ENCODE results near the gene RPAP3. TPM values are rescaled to one million over a fixed set of nuclear protein-coding genes. Genes with fewer than 3 reads are reported as not detected.

Gene RPAP3
- polyA plus RNA-seq, 4 donors = 8.7 to 25.6 (median 14.4) TPM

DNA sequence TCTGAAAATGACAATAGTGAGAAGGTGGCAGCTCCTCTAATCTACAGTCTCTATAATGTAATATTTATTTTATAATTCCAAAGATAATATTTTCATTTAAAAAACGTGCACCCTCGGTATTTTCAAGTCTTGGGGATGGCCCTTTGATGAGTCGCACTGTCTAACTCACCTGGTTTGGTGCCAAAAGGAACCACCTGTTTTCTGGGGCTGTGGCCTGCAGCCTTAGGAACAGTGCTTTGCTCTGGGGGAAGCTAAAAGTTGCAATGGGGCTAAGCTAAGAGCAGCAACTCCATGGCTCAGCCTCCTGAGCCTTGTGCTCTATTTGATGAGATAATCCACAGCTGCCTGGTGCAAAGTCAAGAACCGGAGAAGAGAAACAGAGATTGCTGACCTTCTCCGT, 25.9 kb upstream of the RPAP3 start:
- no peak for DNase-seq
- 59 to 77% (median 69%) methylated on average over 5 of the region's 5 CpGs for WGBS, 3 donors

GRCh38 chr12:47730341-47730744, 24.5 kb upstream of the RPAP3 start:
- 71 to 87% (median 83%) methylated on average over 8 of the region's 8 CpGs for WGBS, 3 donors
- DNase-seq (no peak), FAIRE-seq (no peak)
- Histone ChIP-seq H3K4me1 (ENCODE audit: control insufficient read depth in 3 of 3, insufficient read depth in 2 of 3, low read depth in 1 of 3, low read length in 2 of 3) (peaks cover 0 to 3% (median 0%) of the 10 kb centered on the region in 3 donors), H3K36me3 (ENCODE audit: control insufficient read depth in 3 of 3, insufficient read depth in 2 of 3, low read depth in 1 of 3, low read length in 3 of 3) (no peaks in the 10 kb centered on the region), H3K27me3 (ENCODE audit: control insufficient read depth in 3 of 3, insufficient read depth in 3 of 3, low read length in 3 of 3) (no peaks in the 10 kb centered on the region), H3K9me3 (ENCODE audit: control insufficient read depth in 2 of 2, insufficient read depth in 1 of 2, low read depth in 1 of 2, low read length in 1 of 2) (no peaks in the 10 kb centered on the region), H3K27ac (ENCODE audit: low read depth in 1 of 3, low read length in 2 of 3) (no peak overlapping the region), H3K4me3 (ENCODE audit: low read depth in 1 of 3, low read length in 3 of 3) (no peak overlapping the region)

More for the DNA sequence above, 25.9 kb upstream of the RPAP3 start:
- H3K4me3 ChIP-seq (ENCODE audit: low read depth in 1 of 3, low read length in 3 of 3) = no peak overlapping the region
- peaks cover 0 to 12% (median 4%) of the 10 kb centered on the region in 3 donors for H3K4me1 ChIP-seq (ENCODE audit: control insufficient read depth in 3 of 3, insufficient read depth in 2 of 3, low read depth in 1 of 3, low read length in 2 of 3)
- no peaks in the 10 kb centered on the region for H3K9me3 ChIP-seq (ENCODE audit: control insufficient read depth in 2 of 2, insufficient read depth in 1 of 2, low read depth in 1 of 2, low read length in 1 of 2)
- no peak overlapping the region for H3K27ac ChIP-seq (ENCODE audit: low read depth in 1 of 3, low read length in 2 of 3)
- FAIRE-seq = no peak
- H3K36me3 ChIP-seq (ENCODE audit: control insufficient read depth in 3 of 3, insufficient read depth in 2 of 3, low read depth in 1 of 3, low read length in 3 of 3) = no peaks in the 10 kb centered on the region
- H3K27me3 ChIP-seq (ENCODE audit: control insufficient read depth in 3 of 3, insufficient read depth in 3 of 3, low read length in 3 of 3) = no peaks in the 10 kb centered on the region

DNA sequence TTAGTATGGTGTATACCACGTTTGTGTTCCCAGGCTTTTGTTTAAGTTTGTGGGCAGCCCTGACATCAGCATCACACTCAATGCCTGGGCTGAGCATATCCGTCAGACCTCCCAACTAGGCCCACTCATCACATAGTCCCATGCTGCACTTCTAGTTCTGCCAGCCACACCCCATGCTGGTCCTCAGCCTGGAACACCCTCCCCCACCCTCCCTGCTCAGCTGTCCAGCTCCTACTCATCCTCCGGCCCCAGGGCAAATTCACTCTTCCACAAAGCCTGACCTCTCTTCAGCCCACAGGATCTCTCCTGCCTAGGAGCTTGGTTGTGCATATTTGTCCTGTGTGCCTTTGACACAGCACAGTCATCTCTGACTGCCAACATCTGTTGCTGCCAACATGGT, 23.4 kb upstream of the RPAP3 start:
- H3K9me3 ChIP-seq (ENCODE audit: control insufficient read depth in 2 of 2, insufficient read depth in 1 of 2, low read depth in 1 of 2, low read length in 1 of 2) = no peaks in the 10 kb centered on the region
- H3K36me3 ChIP-seq (ENCODE audit: control insufficient read depth in 3 of 3, insufficient read depth in 2 of 3, low read depth in 1 of 3, low read length in 3 of 3) = no peaks in the 10 kb centered on the region
- no peak overlapping the region for H3K27ac ChIP-seq (ENCODE audit: low read depth in 1 of 3, low read length in 2 of 3)
- H3K27me3 ChIP-seq (ENCODE audit: control insufficient read depth in 3 of 3, insufficient read depth in 3 of 3, low read length in 3 of 3) = no peaks in the 10 kb centered on the region
- FAIRE-seq (no peak), DNase-seq (no peak)
- no peak overlapping the region for H3K4me3 ChIP-seq (ENCODE audit: low read depth in 1 of 3, low read length in 3 of 3)
- H3K4me1 ChIP-seq (ENCODE audit: control insufficient read depth in 3 of 3, insufficient read depth in 2 of 3, low read depth in 1 of 3, low read length in 2 of 3) = no peaks in the 10 kb centered on the region
- 66 to 73% (median 68%) methylated on average over 3 of the region's 3 CpGs for WGBS, 3 donors

GRCh38 chr12:47725893-47726292, 20.1 kb upstream of the RPAP3 start:
- Histone ChIP-seq H3K4me3 (ENCODE audit: low read depth in 1 of 3, low read length in 3 of 3) (no peak overlapping the region), H3K27ac (ENCODE audit: low read depth in 1 of 3, low read length in 2 of 3) (no peak overlapping the region), H3K27me3 (ENCODE audit: control insufficient read depth in 3 of 3, insufficient read depth in 3 of 3, low read length in 3 of 3) (no peaks in the 10 kb centered on the region), H3K36me3 (ENCODE audit: control insufficient read depth in 3 of 3, insufficient read depth in 2 of 3, low read depth in 1 of 3, low read length in 3 of 3) (peaks cover 0 to 10% (median 0%) of the 10 kb centered on the region in 3 donors), H3K9me3 (ENCODE audit: control insufficient read depth in 2 of 2, insufficient read depth in 1 of 2, low read depth in 1 of 2, low read length in 1 of 2) (no peaks in the 10 kb centered on the region), H3K4me1 (ENCODE audit: control insufficient read depth in 3 of 3, insufficient read depth in 2 of 3, low read depth in 1 of 3, low read length in 2 of 3) (no peaks in the 10 kb centered on the region)
- FAIRE-seq (no peak), DNase-seq (no peak)
- 59 to 70% (median 67%) methylated on average over 5 of the region's 5 CpGs for WGBS, 3 donors

DNA sequence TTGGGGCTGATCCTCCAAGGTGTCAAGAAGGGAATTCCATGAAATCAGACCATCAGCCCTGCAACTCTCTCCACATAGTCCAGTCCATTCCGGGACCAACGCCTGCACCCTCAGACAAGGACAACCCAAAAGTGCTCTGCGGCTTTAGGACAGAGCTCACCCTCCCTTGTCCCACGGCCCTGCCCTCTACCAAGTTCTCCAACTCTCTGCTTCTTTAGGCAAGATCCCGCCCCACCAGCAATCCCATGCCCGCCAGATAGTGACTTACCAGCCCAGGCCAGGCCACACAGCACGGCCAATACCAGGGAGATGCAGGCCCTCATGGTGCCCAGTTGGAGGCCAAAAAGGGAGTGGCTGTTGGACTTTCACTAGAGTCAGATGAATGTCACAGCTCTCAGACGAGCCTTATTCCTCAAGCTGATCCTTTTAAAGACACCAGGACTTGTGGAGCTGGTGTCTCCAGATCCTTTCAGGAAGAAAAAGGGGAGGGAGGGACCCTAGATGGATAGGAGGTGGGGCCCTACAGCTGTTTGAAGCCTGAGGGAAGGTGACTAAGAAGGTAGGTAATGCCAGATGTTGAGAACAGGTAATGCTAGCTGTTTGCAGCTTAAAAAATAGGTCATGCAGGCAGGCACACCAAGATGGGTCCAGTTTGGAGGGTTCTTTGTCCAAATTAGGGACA, 19.4 kb upstream of the RPAP3 start, which contains the start of gene ENDOU:
Gene ENDOU, minus strand, starts transcription at position 400 of the 682 bp plus-strand sequence. Its CDS starts 77 bp downstream, at position 323.
- Histone ChIP-seq H3K27ac (ENCODE audit: low read depth in 1 of 3, low read length in 2 of 3) (no peak within 1 kb of the TSS), H3K4me3 (ENCODE audit: low read depth in 1 of 3, low read length in 3 of 3) (no peak within 1 kb of the TSS), H3K36me3 (ENCODE audit: control insufficient read depth in 3 of 3, insufficient read depth in 2 of 3, low read depth in 1 of 3, low read length in 3 of 3) (peaks cover 0 to 15% (median 0%) of the 10 kb centered on the region in 3 donors), H3K27me3 (ENCODE audit: control insufficient read depth in 3 of 3, insufficient read depth in 3 of 3, low read length in 3 of 3) (no peaks in the 10 kb centered on the region), H3K4me1 (ENCODE audit: control insufficient read depth in 3 of 3, insufficient read depth in 2 of 3, low read depth in 1 of 3, low read length in 2 of 3) (no peaks in the 10 kb centered on the region), H3K9me3 (ENCODE audit: control insufficient read depth in 2 of 2, insufficient read depth in 1 of 2, low read depth in 1 of 2, low read length in 1 of 2) (no peaks in the 10 kb centered on the region)
- DNase-seq (no peak), FAIRE-seq (no peak)
- 90 to 95% (median 93%) methylated on average over 8 of the region's 8 CpGs for WGBS, 3 donors

DNA sequence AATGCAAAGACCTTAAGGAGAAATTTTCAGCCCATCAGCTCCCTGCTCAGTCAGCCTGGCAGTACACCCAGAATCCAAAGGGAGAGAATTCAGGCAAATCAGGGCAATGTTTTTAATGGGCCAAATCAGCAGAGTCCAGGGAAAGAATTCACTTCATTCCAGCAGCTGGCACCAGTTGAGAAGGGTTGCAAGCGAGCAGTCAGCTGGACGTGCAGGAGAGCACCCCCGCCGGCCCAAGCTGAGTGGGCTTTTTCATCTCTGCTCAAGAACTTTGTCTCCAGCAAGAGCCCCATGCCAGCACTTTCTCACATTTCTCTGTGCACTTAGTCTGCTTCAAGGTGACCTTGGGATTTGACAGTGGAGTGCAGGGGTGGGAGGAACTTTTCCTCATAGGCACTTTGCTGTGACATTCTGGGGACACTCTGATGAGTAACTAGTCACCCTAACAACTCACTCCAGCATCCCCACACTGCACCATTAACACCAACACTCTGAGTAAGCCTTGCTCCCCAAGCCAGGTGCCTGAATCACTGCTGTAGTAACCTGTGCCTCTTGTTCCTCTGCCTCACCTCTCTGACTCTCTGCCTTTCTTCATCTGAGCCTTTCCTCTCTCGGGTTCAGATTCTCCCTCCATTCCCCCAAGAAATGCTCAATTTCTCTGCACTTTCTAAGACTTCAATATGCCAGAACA, 17.3 kb upstream of the RPAP3 start:
- 93 to 94% (median 94%) methylated on average over 5 of the region's 5 CpGs for WGBS, 3 donors
- H3K9me3 ChIP-seq (ENCODE audit: control insufficient read depth in 2 of 2, insufficient read depth in 1 of 2, low read depth in 1 of 2, low read length in 1 of 2) = no peaks in the 10 kb centered on the region
- no peaks in the 10 kb centered on the region for H3K27me3 ChIP-seq (ENCODE audit: control insufficient read depth in 3 of 3, insufficient read depth in 3 of 3, low read length in 3 of 3)
- FAIRE-seq = no peak
- H3K4me1 ChIP-seq (ENCODE audit: control insufficient read depth in 3 of 3, insufficient read depth in 2 of 3, low read depth in 1 of 3, low read length in 2 of 3) = peaks cover 0 to 1% (median 0%) of the 10 kb centered on the region in 3 donors
- H3K27ac ChIP-seq (ENCODE audit: low read depth in 1 of 3, low read length in 2 of 3) = no peak overlapping the region
- no peak overlapping the region for H3K4me3 ChIP-seq (ENCODE audit: low read depth in 1 of 3, low read length in 3 of 3)
- peaks cover 0 to 18% (median 0%) of the 10 kb centered on the region in 3 donors for H3K36me3 ChIP-seq (ENCODE audit: control insufficient read depth in 3 of 3, insufficient read depth in 2 of 3, low read depth in 1 of 3, low read length in 3 of 3)
- DNase-seq = no peak

DNA sequence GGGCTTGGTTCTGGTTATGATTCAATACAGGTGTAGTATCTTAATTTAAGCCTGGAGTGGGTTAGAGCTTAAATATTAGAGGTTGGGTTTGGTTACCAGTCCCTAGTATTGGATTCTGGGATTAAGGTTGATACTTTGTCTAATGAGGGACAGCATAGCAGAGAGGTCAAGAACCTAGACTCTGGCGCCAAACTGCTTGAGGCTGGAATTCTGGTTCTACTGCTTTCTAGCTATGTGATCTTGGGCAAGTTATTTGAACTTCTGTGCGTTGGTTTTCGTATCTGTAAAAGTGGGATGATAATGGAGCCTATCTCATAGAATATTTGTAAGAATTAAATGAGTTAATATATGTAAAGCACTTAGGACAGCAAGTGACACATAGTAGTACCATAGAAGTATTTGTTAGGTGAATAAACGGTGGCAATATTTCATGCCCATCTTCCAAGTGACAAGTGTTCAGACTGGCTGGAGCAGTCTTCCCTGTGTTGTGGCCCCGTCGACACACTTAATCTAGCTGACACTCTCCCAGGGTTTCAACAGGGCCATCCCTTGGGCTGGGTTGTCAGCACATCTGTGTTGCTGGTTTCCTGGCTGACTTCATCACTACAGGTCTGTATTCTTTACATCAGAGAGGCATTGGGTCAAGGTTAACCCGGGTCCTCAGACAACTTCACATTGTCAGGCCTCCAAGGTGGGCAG, 16.5 kb upstream of the RPAP3 start:
- WGBS, 3 donors = 81 to 89% (median 81%) methylated on average over 7 of the region's 7 CpGs
- FAIRE-seq = no peak

GRCh38 chr12:47721431-47721973, 15.7 kb upstream of the RPAP3 start:
- no peak for FAIRE-seq
- H3K4me1 ChIP-seq (ENCODE audit: control insufficient read depth in 3 of 3, insufficient read depth in 2 of 3, low read depth in 1 of 3, low read length in 2 of 3) = peaks cover 0 to 12% (median 0%) of the 10 kb centered on the region in 3 donors
- whole genome bisulfite sequencing, 3 donors = 67 to 87% (median 75%) methylated on average over 9 of the region's 9 CpGs

More for the DNA sequence above, 16.5 kb upstream of the RPAP3 start:
- no peaks in the 10 kb centered on the region for H3K9me3 ChIP-seq (ENCODE audit: control insufficient read depth in 2 of 2, insufficient read depth in 1 of 2, low read depth in 1 of 2, low read length in 1 of 2)
- peaks cover 0 to 8% (median 0%) of the 10 kb centered on the region in 3 donors for H3K4me1 ChIP-seq (ENCODE audit: control insufficient read depth in 3 of 3, insufficient read depth in 2 of 3, low read depth in 1 of 3, low read length in 2 of 3)
- H3K4me3 ChIP-seq (ENCODE audit: low read depth in 1 of 3, low read length in 3 of 3) = no peak overlapping the region
- H3K36me3 ChIP-seq (ENCODE audit: control insufficient read depth in 3 of 3, insufficient read depth in 2 of 3, low read depth in 1 of 3, low read length in 3 of 3) = peaks cover 0 to 18% (median 0%) of the 10 kb centered on the region in 3 donors
- H3K27ac ChIP-seq (ENCODE audit: low read depth in 1 of 3, low read length in 2 of 3) = no peak overlapping the region
- DNase-seq = no peak
- no peaks in the 10 kb centered on the region for H3K27me3 ChIP-seq (ENCODE audit: control insufficient read depth in 3 of 3, insufficient read depth in 3 of 3, low read length in 3 of 3)

More at GRCh38 chr12:47721431-47721973, 15.7 kb upstream of the RPAP3 start:
- Histone ChIP-seq H3K9me3 (ENCODE audit: control insufficient read depth in 2 of 2, insufficient read depth in 1 of 2, low read depth in 1 of 2, low read length in 1 of 2) (no peaks in the 10 kb centered on the region), H3K4me3 (ENCODE audit: low read depth in 1 of 3, low read length in 3 of 3) (no peak overlapping the region), H3K27me3 (ENCODE audit: control insufficient read depth in 3 of 3, insufficient read depth in 3 of 3, low read length in 3 of 3) (no peaks in the 10 kb centered on the region), H3K27ac (ENCODE audit: low read depth in 1 of 3, low read length in 2 of 3) (no peak overlapping the region), H3K36me3 (ENCODE audit: control insufficient read depth in 3 of 3, insufficient read depth in 2 of 3, low read depth in 1 of 3, low read length in 3 of 3) (peaks cover 0 to 18% (median 0%) of the 10 kb centered on the region in 3 donors)
- DNase-seq = no peak
